ENCODE data around the gene C1QTNF7.

DNA sequence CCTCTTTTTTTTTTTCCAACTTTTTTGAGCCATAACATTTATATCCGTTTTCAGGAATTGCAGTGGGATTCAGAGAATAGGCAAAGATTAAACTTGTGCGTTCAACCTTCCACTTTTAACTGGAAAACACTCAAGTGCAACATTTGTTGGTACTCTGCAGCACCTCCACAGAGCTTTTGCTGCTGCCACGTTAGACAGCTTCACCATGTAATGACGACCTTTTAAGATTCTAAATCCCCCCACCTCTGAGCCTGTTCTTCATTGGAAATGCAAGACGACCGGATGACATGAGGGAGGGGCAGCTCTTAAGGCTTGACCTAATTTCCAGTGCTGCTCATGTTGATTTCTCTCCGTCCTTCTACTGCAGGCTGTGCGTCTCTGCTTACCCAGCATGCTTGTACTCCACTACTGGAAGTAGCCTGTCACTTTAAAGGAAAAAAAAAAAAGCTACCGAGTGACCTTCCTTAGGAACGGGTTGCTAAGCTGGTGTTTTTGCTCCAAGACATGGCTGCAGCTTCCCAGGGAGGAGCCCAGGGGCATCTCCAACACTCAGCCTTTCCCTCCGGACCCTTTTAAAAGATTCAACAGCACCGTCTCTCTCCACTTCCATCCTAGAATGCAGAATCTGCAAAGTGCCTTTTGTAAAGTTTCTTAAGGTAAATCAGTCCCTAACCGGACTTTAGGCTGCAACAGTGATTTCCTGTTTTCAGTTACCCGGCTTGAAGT is 41.7 kb downstream of the C1QTNF7 start, which contains the start of gene CC2D2A:
- TF ChIP-seq, protein P1, sequence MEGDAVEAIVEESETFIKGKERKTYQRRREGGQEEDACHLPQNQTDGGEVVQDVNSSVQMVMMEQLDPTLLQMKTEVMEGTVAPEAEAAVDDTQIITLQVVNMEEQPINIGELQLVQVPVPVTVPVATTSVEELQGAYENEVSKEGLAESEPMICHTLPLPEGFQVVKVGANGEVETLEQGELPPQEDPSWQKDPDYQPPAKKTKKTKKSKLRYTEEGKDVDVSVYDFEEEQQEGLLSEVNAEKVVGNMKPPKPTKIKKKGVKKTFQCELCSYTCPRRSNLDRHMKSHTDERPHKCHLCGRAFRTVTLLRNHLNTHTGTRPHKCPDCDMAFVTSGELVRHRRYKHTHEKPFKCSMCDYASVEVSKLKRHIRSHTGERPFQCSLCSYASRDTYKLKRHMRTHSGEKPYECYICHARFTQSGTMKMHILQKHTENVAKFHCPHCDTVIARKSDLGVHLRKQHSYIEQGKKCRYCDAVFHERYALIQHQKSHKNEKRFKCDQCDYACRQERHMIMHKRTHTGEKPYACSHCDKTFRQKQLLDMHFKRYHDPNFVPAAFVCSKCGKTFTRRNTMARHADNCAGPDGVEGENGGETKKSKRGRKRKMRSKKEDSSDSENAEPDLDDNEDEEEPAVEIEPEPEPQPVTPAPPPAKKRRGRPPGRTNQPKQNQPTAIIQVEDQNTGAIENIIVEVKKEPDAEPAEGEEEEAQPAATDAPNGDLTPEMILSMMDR (IDR thresholded peaks at IDR 0.05; ENCODE audit: low read depth, low read length, poor library complexity, severe bottlenecking): no peak
- no peak for TF ChIP-seq EZH2phosphoT487 (IDR thresholded peaks at IDR 0.05; ENCODE audit: borderline replicate concordance, low read length)
